GM23338 (cell line): ENCODE data around the gene CEBPZOS. TPM values are rescaled to one million over a fixed set of nuclear protein-coding genes. Genes with fewer than 3 reads are reported as not detected.

ENCODE experiments used
- ATAC-seq: fragments of 200-7000 bp; cut with Tn5 transposase; 3 replicates; pipeline ENCODE4 v1.9.1; 2020
- DNase-seq: peaks from one replicate; pipeline ENCODE4 v3.0.0-alpha.2; 2015; ENCODE audit warnings: low spot score
- H2AFZ ChIP-seq: fragments of 200-600 bp; sonication (generic); 2 replicates; pipeline ENCODE4 v1.8.0; 2016; ENCODE audit warnings: antibody characterized with exemption, mild to moderate bottlenecking, moderate library complexity
- H3F3A ChIP-seq: fragments of 200-600 bp; sonication (generic); replicated peaks from 2 replicates; pipeline ENCODE4 v1.8.0; 2017; ENCODE audit warnings: antibody characterized with exemption, mixed run types, low read depth
- H3K27ac ChIP-seq: fragments of 200-600 bp; sonication (generic); 2 replicates; pipeline ENCODE4 v1.6.1; 2016; ENCODE audit warnings: low read depth
- H3K27me3 ChIP-seq: fragments of 200-600 bp; sonication (generic); 2 replicates; pipeline ENCODE4 v1.8.0; 2016; ENCODE audit warnings: mild to moderate bottlenecking, mixed run types, moderate library complexity; ENCODE audit not compliant: insufficient read depth
- H3K36me3 ChIP-seq: fragments of 200-600 bp; sonication (generic); 2 replicates; pipeline ENCODE4 v1.8.0; 2016; ENCODE audit warnings: mild to moderate bottlenecking; ENCODE audit not compliant: insufficient read depth
- H3K4me1 ChIP-seq: fragments of 200-600 bp; sonication (generic); 2 replicates; pipeline ENCODE4 v1.8.0; 2016; ENCODE audit warnings: mild to moderate bottlenecking, moderate library complexity; ENCODE audit not compliant: insufficient read depth
- H3K4me2 ChIP-seq: fragments of 200-600 bp; sonication (generic); 2 replicates; pipeline ENCODE4 v1.7.1; 2017; ENCODE audit warnings: mixed run types
- H3K4me3 ChIP-seq: fragments of 200-600 bp; sonication (generic); 2 replicates; pipeline ENCODE4 v1.6.1; 2016; ENCODE audit warnings: mixed run types
- H3K79me2 ChIP-seq: fragments of 200-600 bp; sonication (generic); replicated peaks from 2 replicates; pipeline ENCODE4 v1.8.0; 2017; ENCODE audit warnings: mild to moderate bottlenecking; ENCODE audit not compliant: insufficient read depth
- H3K9me2 ChIP-seq: fragments of 200-600 bp; sonication (generic); 2 replicates; pipeline ENCODE4 v1.8.0; 2017; ENCODE audit not compliant: insufficient read depth
- H4K20me1 ChIP-seq: fragments of 200-600 bp; sonication (generic); replicated peaks from 2 replicates; pipeline ENCODE4 v1.8.0; 2017; ENCODE audit warnings: mild to moderate bottlenecking; ENCODE audit not compliant: insufficient read depth
- H3K27ac Mint-ChIP-seq: 2 replicates; pipeline ENCODE4 v1.8.0; 2020; ENCODE audit warnings: inconsistent platforms, mild to moderate bottlenecking, moderate library complexity, mixed read lengths
- H3K27me3 Mint-ChIP-seq: 3 replicates; pipeline ENCODE4 v1.8.0; 2022; ENCODE audit warnings: low read depth, mild to moderate bottlenecking, moderate library complexity, mixed read lengths, inconsistent platforms; ENCODE audit not compliant: insufficient read depth, poor library complexity
- H3K36me3 Mint-ChIP-seq: 3 replicates; pipeline ENCODE4 v1.8.0; 2021; ENCODE audit warnings: low read depth, mild to moderate bottlenecking, inconsistent platforms, moderate library complexity, mixed read lengths
- H3K4me1 Mint-ChIP-seq: 3 replicates; pipeline ENCODE4 v1.8.0; 2020; ENCODE audit warnings: mild to moderate bottlenecking, inconsistent platforms, mixed read lengths
- H3K4me3 Mint-ChIP-seq: 3 replicates; pipeline ENCODE4 v1.8.0; 2021; ENCODE audit warnings: moderate library complexity, mild to moderate bottlenecking, inconsistent platforms, mixed read lengths
- H3K9me3 Mint-ChIP-seq: 3 replicates; pipeline ENCODE4 v1.8.0; 2020; ENCODE audit warnings: moderate library complexity, mild to moderate bottlenecking, inconsistent platforms, mixed read lengths
- CREB1 ChIP-seq: fragments of 250-450 bp; sonication (Bioruptor Pico); IDR thresholded peaks from 2 replicates; pipeline ENCODE4 v1.5.0; 2020; ENCODE audit warnings: low read depth, mild to moderate bottlenecking, moderate library complexity
- EZH2 ChIP-seq: fragments of 200-600 bp; sonication (generic); IDR thresholded peaks from one replicate; pipeline ENCODE4 v1.8.0; 2017; ENCODE audit warnings: antibody characterized with exemption, mild to moderate bottlenecking, low read depth; ENCODE audit not compliant: unreplicated experiment
- EZH2phosphoT487 ChIP-seq: fragments of 200-600 bp; sonication (generic); IDR thresholded peaks from one replicate; pipeline ENCODE4 v1.8.1; 2018; ENCODE audit warnings: antibody characterized with exemption; ENCODE audit not compliant: unreplicated experiment
- JUNB ChIP-seq: IDR thresholded peaks from one replicate; pipeline ENCODE4 v1.6.1; 2016; ENCODE audit warnings: antibody characterized with exemption; ENCODE audit not compliant: unreplicated experiment
- NANOG ChIP-seq: IDR thresholded peaks from 2 replicates; pipeline ENCODE4 v1.6.1; 2016; ENCODE audit warnings: antibody characterized with exemption, borderline replicate concordance
- POLR2AphosphoS5 ChIP-seq: IDR thresholded peaks from 2 replicates; pipeline ENCODE4 v1.6.1; 2016; ENCODE audit warnings: antibody characterized with exemption, low read depth
- STAT1 ChIP-seq: IDR thresholded peaks from one replicate; pipeline ENCODE4 v1.6.1; 2016; ENCODE audit warnings: antibody characterized with exemption; ENCODE audit not compliant: unreplicated experiment
- ZNF114 ChIP-seq: fragments of 250-450 bp; sonication (Bioruptor Pico); IDR thresholded peaks from 2 replicates; pipeline ENCODE4 v1.5.0; 2020; ENCODE audit warnings: mild to moderate bottlenecking, moderate library complexity
- ZNF331 ChIP-seq: fragments of 250-450 bp; sonication (Bioruptor Pico); IDR thresholded peaks from 2 replicates; pipeline ENCODE4 v1.5.0; 2020; ENCODE audit warnings: low read depth, mild to moderate bottlenecking, moderate library complexity
- polyA plus RNA-seq: library from polyadenylated mRNA; unstranded; fragments of >200 nt; fragmentation: Nextera tagmentation; extraction: Ambion mirVana; gene quantifications from 2 replicates; pipeline ENCODE4 v1.2.1, GENCODE V29; 2016
- total RNA-seq: library from RNA; depleted of rRNA; stranded (reverse); fragments of >200 nt; shearing (Covaris generic); gene quantifications from 2 replicates; pipeline ENCODE4 v1.2.3, GENCODE V29; 2014
- TF ChIP-seq, protein P1 (sequence below): IDR thresholded peaks from one replicate; pipeline ENCODE4 v1.6.1; 2018; ENCODE audit warnings: antibody characterized with exemption; ENCODE audit not compliant: unreplicated experiment
- TF ChIP-seq, protein P2 (sequence below), 2 experiments: fragments of 200-600 bp in 1 of 2; sonication (generic) in 1 of 2; conservative IDR thresholded peaks; 2 replicates each; pipeline versions ENCODE4 v1.5.1 to v1.6.1; 2016 to 2017; ENCODE audit warnings: antibody characterized with exemption in 2 of 2, low read depth in 2 of 2, mild to moderate bottlenecking in 2 of 2, moderate library complexity in 1 of 2
- TF ChIP-seq, protein P3 (sequence below): IDR thresholded peaks from 2 replicates; pipeline ENCODE4 v1.6.1; 2016; ENCODE audit warnings: antibody characterized with exemption

CEBPZOS gene
- total and polyA plus RNA-seq, 2 experiments from 2014 or later: 83.6 to 191 TPM

DNA sequence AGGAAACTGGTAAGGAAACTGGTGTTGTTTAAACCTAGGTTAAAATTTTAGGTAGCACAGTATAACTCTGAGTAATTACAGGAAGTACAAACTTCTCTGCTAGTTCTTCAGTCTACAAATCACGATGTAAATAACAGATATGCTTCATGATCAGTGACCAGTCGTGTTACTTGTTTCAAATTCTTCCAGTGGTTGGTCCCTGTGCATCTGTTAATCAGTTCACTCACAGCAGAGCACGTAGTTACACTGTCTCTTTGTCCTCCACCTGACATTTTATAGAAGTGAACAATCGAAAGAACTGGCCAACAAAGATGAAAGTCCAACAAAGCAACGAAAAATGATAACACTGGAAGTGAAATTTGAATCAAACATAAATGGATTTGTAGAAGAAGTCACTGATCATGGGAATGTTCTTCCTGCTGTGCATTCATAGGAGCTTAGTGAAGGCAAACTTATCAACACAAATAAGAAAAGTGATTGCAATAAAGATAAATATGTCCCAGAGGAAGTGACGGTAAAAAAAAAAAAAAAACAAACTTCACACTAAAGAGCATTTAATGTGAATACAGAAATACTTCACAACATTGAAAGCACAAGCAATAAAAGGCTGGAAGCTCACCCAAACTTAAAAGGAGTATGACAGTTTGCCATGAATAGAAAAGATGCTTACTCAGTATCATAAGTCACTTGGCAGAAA is 46.5 kb upstream of the CEBPZOS start (continued):
- TF ChIP-seq, protein P1, sequence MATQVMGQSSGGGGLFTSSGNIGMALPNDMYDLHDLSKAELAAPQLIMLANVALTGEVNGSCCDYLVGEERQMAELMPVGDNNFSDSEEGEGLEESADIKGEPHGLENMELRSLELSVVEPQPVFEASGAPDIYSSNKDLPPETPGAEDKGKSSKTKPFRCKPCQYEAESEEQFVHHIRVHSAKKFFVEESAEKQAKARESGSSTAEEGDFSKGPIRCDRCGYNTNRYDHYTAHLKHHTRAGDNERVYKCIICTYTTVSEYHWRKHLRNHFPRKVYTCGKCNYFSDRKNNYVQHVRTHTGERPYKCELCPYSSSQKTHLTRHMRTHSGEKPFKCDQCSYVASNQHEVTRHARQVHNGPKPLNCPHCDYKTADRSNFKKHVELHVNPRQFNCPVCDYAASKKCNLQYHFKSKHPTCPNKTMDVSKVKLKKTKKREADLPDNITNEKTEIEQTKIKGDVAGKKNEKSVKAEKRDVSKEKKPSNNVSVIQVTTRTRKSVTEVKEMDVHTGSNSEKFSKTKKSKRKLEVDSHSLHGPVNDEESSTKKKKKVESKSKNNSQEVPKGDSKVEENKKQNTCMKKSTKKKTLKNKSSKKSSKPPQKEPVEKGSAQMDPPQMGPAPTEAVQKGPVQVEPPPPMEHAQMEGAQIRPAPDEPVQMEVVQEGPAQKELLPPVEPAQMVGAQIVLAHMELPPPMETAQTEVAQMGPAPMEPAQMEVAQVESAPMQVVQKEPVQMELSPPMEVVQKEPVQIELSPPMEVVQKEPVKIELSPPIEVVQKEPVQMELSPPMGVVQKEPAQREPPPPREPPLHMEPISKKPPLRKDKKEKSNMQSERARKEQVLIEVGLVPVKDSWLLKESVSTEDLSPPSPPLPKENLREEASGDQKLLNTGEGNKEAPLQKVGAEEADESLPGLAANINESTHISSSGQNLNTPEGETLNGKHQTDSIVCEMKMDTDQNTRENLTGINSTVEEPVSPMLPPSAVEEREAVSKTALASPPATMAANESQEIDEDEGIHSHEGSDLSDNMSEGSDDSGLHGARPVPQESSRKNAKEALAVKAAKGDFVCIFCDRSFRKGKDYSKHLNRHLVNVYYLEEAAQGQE: no peak
- TF ChIP-seq JUNB: no peak

DNA sequence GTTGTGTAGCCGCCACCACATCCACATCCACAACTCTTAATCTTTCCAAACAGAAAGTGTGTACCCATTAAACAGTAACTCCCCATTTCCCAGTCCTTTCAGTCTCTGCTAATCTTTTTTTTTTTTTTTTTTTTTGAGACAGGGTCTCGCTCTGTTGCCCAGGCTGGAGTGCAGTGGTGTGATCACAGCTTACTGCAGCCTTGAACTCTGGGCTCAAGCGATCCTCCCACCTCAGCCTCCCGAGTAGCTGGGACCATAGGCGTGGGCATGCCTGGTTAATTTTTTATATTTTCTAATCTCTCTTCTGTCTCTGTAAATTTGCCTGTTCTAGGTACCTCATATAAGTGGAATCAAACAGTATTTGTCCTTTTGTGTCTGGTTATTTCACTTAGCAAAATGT is 43.1 kb upstream of the CEBPZOS start:
- TF ChIP-seq STAT1 (no peak), POLR2AphosphoS5 (no peak), NANOG (no peak), ZNF114 (CRISPR knock-in tag) (no peak), EZH2 (no peak), EZH2phosphoT487 (no peak), CREB1 (no peak), JUNB (no peak), ZNF331 (CRISPR knock-in tag) (no peak)
- TF ChIP-seq, protein P2, sequence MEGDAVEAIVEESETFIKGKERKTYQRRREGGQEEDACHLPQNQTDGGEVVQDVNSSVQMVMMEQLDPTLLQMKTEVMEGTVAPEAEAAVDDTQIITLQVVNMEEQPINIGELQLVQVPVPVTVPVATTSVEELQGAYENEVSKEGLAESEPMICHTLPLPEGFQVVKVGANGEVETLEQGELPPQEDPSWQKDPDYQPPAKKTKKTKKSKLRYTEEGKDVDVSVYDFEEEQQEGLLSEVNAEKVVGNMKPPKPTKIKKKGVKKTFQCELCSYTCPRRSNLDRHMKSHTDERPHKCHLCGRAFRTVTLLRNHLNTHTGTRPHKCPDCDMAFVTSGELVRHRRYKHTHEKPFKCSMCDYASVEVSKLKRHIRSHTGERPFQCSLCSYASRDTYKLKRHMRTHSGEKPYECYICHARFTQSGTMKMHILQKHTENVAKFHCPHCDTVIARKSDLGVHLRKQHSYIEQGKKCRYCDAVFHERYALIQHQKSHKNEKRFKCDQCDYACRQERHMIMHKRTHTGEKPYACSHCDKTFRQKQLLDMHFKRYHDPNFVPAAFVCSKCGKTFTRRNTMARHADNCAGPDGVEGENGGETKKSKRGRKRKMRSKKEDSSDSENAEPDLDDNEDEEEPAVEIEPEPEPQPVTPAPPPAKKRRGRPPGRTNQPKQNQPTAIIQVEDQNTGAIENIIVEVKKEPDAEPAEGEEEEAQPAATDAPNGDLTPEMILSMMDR (conservative IDR thresholded peaks at IDR 0.05; ENCODE audit: low read depth in 2 of 2): no peak
- TF ChIP-seq, protein P1: no peak
- TF ChIP-seq, protein P3, sequence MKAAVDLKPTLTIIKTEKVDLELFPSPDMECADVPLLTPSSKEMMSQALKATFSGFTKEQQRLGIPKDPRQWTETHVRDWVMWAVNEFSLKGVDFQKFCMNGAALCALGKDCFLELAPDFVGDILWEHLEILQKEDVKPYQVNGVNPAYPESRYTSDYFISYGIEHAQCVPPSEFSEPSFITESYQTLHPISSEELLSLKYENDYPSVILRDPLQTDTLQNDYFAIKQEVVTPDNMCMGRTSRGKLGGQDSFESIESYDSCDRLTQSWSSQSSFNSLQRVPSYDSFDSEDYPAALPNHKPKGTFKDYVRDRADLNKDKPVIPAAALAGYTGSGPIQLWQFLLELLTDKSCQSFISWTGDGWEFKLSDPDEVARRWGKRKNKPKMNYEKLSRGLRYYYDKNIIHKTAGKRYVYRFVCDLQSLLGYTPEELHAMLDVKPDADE: no peak
- H2AFZ ChIP-seq: no peak overlapping the region
- H3K79me2 ChIP-seq: peaks cover 70% of the 10 kb centered on the region
- H3K4me2 ChIP-seq: no peak overlapping the region
- H3K4me1 Mint-ChIP-seq: peaks cover 28% of the 10 kb centered on the region
- H3K36me3 ChIP-seq: no peaks in the 10 kb centered on the region
- no peak overlapping the region for H3K4me3 Mint-ChIP-seq
- peaks cover 29% of the 10 kb centered on the region for H3K4me1 ChIP-seq
- no peak for ATAC-seq
- H3K27me3 ChIP-seq: peaks cover 4% of the 10 kb centered on the region; the same call in 1 of the 2 replicates
- H3K9me2 ChIP-seq: no peaks in the 10 kb centered on the region
- peaks cover 29% of the 10 kb centered on the region for H3K36me3 Mint-ChIP-seq
- no peaks in the 10 kb centered on the region; the same call in 2 of the 3 replicates for H3K9me3 Mint-ChIP-seq
- 0 out of 2 replicates have a peak, but pooled peaks cover 6% of the 10 kb centered on the region for H3F3A ChIP-seq
- no peak for DNase-seq
- no peaks in the 10 kb centered on the region for H4K20me1 ChIP-seq
- H3K4me3 ChIP-seq: no peak overlapping the region
- peaks cover 9% of the 10 kb centered on the region for H3K27me3 Mint-ChIP-seq
- H3K27ac ChIP-seq: no peak overlapping the region
- H3K27ac Mint-ChIP-seq: no peak overlapping the region
